ENCODE results near the gene MTMR10.

DNA sequence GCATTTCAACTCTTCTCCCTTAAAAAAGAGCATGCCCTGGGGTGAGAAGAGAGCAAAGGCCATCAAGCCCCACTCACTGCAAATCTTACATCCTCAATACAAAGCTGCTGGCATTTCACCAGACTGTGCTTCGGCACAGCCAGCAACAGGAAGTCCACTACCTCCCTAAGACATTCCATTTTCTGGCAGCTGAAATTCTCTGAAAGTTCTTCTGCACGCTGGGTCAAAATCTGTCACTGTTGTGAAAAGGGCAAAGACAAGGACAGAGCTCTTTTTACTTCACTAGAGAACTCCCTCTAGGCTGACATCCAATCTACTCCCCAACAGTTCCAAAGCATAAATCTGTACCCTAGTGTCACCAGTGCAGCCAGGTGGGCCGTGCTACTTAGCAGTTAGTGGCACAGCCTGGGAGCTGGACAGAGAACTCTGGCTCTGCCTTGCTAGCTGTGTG is 6.3 kb downstream of the MTMR10 start:
- TF ChIP-seq POLR2A (IDR thresholded peaks at IDR 0.05; ENCODE audit: low read length) (no peak), GATA1 (IDR thresholded peaks at IDR 0.05; ENCODE audit: low read depth, low read length) (no peak)

Measured in erythroblast (primary cell).